Stimulated activated CD8-positive, alpha-beta memory T cell treated with anti-CD3 and anti-CD28 coated beads, Interleukin-15, amount 100 ng/mL, for 48 hours (primary cell): ENCODE measurements around the gene GPR162.
A peak's percentile ranks its signal among the peaks of the same experiment; 100 is the strongest.

ENCODE experiments used
- DNase-seq, 2 donors: peaks; one replicate each; pipeline ENCODE4 v3.0.0-alpha.2; 2020; ENCODE audit warnings: low read depth in 2 of 2

Gene GPR162

GRCh38 chr12:6821591-6822425 is at the start of gene GPR162:
Gene GPR162, plus strand, starts transcription at chr12:6821821. Its CDS starts 2,078 bp downstream, at chr12:6823899.
- no peak for DNase-seq

GRCh38 chr12:6772331-6772695 is 49.3 kb upstream of the GPR162 start, which contains the start of gene LAG3:
Gene LAG3, plus strand, starts transcription at chr12:6772520. Its CDS starts 333 bp downstream, at chr12:6772853.
- DNase-seq, result peak; percentile 65 to 73

- no peak for DNase-seq
These were observed 48.7 kb upstream of the GPR162 start for GRCh38 chr12:6772726-6773589.

GRCh38 chr12:6773590-6774351 is 47.9 kb upstream of the GPR162 start:
- DNase-seq, result peak; percentile 75 to 81

- peak in 1 of 2 donors; percentile 65 for DNase-seq
These were observed 47.0 kb upstream of the GPR162 start for GRCh38 chr12:6774499-6775062.

- DNase-seq, result no peak
These were observed 46.1 kb upstream of the GPR162 start for GRCh38 chr12:6775185-6776174.

- no peak for DNase-seq
These were observed 44.2 kb upstream of the GPR162 start for GRCh38 chr12:6777386-6777785.

GRCh38 chr12:6778217-6778573 is 43.4 kb upstream of the GPR162 start:
- no peak for DNase-seq

DNA sequence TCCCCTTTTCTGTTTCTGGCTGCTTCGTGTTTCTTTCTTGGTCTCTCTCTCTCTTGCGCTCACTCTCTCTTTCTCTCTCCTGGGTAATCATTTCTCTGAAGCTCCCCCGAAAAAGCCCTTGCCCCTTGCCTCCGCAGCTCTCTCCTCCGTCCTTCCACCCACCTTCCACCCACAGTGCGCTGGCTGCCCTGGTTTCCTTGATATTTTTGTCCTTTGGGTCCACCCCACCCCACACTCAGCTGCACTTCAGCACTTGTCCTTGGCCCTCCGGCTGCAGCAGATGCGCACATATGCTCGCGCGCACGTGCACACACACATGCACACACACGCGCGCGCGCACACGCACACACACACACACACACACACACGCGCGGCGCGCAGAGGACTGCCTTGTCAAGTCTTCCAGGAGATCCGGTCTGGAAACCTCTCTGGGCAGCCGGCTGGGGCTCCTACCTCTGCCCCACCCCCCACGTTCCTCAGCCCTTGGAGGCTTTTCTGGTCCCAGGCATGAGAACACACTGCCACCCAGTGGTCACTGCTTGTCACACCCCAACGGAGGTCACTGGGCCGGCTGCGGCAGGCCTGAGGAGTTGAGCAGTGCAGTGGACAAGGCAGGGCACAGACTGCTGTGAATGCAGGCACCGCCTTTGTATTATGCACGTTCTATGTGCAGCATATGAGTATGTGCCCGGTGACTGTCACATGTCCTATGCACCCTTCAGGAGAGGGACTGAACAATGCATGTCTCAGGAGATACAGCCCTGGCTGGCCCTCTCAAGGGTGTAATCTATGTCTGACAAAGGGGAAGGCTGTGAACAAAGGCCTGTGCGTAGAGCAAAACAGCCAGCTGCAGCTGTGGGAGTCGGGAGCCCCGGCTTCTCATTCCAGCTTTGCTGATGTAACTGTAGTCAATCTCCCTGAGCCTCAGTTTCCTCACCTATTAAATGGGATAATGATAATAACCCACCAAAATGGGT is 42.8 kb upstream of the GPR162 start:
- DNase-seq, result peak; percentile 78 to 83

DNA sequence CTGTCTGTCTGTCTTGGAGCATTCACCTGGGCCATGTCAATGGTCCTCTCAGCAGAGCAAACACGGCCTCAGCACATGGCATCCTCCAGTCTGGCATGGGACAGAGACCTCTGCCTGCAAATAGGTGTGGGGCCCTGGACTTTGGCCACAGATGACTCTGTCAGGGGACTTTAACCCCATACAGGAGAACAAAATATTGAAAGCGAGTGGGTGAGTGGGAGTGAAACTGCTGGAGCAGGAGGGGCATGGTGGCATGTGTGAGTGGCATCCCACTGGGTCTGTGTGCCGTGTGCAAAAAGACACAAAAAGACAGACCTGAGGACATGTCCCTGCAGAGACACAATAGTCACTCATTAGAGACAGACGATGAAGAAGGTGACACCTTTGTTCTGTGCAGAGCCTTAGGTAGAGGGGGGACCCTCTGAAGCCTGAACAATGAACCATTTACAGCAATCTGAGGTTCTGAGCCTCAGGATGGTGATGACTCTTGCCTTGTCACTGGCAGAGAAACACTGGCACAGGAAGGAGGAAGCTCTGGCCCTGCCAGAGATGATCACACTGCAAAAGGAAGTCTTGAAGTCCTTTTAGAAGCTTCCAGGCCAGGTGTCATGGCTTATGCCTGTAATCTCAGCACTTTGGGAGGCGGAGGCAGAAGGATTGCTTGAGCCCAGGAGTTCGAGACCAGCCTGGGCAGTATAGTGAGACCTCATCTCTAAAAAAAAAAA is 41.8 kb upstream of the GPR162 start:
- DNase-seq, result no peak

DNA sequence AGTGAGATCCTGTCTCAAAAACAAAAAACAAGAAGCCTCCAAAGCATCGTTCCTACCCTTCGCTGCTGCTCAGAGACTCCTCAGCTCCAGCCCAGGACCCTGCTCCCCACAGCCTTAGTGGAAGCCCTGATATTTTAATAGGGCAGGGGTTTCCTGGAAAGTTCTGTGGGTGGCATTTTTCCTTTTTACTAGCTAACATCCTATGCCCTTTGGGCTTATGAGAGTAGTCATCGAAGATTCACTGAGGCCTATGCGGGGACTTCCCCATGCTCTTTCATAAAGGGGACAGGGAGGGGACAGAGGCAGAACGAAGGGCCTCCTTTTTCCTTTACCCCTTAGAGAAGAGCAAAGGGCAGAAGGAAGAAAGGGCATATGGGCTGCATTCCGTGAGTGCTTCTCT is 41.0 kb upstream of the GPR162 start:
- no peak for DNase-seq

- no peak for DNase-seq
These were observed 39.5 kb upstream of the GPR162 start for GRCh38 chr12:6782119-6782518.

GRCh38 chr12:6782850-6783566 is 38.6 kb upstream of the GPR162 start:
- no peak for DNase-seq

DNA sequence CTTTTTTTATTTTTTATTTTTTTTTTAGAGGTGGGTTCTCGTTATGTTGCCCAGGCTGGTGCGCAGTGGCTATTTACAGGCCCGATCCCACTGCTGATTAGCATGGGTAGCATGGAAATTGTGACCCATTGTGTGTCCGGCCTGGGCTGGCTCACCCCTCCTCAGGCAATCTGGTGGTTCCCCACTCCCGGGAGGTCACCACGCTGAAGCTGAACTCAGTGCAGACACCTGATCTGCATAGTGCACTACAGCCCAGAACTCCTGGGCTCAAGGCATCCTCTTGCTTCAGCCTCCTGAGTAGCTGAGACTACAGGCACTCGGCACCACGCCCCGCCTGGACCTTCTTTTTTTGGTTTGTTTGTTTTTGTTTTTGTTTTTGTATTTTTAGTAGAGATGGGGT is 37.8 kb upstream of the GPR162 start:
- DNase-seq, result no peak

GRCh38 chr12:6784296-6784695 is 37.3 kb upstream of the GPR162 start:
- no peak for DNase-seq

GRCh38 chr12:6784761-6785160 is 36.9 kb upstream of the GPR162 start:
- DNase-seq, result no peak

DNA sequence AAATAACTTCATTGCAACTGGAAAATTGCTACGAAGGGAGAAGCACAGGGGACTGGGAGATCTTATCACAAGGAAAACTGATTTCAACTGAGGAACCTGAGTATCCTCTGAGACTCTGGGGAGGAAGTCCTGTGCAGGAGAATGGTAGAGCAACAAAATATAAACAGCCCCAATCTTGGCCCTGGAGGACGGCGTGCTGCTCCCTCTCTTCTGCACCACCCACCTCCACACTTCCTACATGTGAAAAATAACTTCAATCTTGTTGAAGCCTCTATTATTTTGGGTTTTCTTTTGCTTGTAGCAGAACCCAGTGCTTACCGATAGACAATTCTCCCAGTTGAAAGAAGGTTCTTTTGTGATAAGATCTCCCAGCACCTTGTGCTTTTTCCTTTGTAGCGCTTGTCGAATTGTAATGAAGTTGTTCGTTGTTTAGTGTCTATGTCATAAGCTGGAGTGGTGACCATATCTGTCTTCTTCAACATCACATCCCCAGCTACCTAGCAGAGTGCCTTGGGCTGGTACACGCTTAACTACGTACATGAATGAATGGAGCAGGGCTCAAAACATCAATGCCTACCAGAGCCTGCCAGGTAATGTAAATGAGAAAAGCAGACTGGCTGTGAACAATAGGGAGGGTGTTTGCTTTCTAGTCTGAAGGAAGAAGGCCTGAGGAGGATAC is 35.1 kb upstream of the GPR162 start:
- no peak for DNase-seq
